CD4-positive, alpha-beta T cell (primary cell): ENCODE data around the gene HTR4. TPM values are rescaled to one million over a fixed set of nuclear protein-coding genes. Genes with fewer than 3 reads are reported as not detected.

ENCODE experiments used
- ATAC-seq: fragments of 200-7000 bp; cut with Tn5 transposase; one replicate; pipeline ENCODE4 v1.10.0; 2022; ENCODE audit warnings: mild to moderate bottlenecking; ENCODE audit not compliant: poor library complexity
- CTCF ChIA-PET: fragments of 350-600 bp; sonication (Branson Sonifier 250); formaldehyde crosslinking; loops from one replicate; lab custom pipeline; 2021; ENCODE audit warnings: antibody characterized with exemption, inconsistent platforms; lab: Charles Lee
- POLR2A ChIA-PET: fragments of 350-600 bp; sonication (Branson Sonifier 250); formaldehyde crosslinking; loops from one replicate; lab custom pipeline; 2021; ENCODE audit warnings: antibody characterized with exemption, inconsistent platforms; lab: Charles Lee
- DNase-seq, 14 experiments: peaks; one replicate each; pipeline ENCODE4 v3.0.0-alpha.2; 2013 to 2020; ENCODE audit warnings: mixed read lengths in 2 of 14
- H3K27ac ChIP-seq, 2 donors: one replicate each; pipeline versions ENCODE4 v1.5.1 to v1.7.0; 2013; ENCODE audit warnings: low read length in 2 of 2, low read depth in 1 of 2, mild to moderate bottlenecking in 1 of 2
- H3K27me3 ChIP-seq, 2 experiments: 1 replicate in 1 of 2; 2 replicates in 1 of 2; pipeline versions ENCODE4 v1.6.1 to v1.7.0; 2013; ENCODE audit warnings: low read length in 2 of 2, control low read depth in 1 of 2, mild to moderate bottlenecking in 1 of 2, moderate library complexity in 1 of 2; ENCODE audit not compliant: insufficient read depth in 2 of 2, control insufficient read depth in 1 of 2
- H3K36me3 ChIP-seq: one replicate; pipeline ENCODE4 v1.6.1; 2013; ENCODE audit warnings: low read length, control low read depth; ENCODE audit not compliant: insufficient read depth
- H3K4me1 ChIP-seq: one replicate; pipeline ENCODE4 v1.6.1; 2013; ENCODE audit warnings: low read length, control low read depth; ENCODE audit not compliant: insufficient read depth
- H3K4me3 ChIP-seq: one replicate; pipeline ENCODE4 v1.5.1; 2013; ENCODE audit warnings: mild to moderate bottlenecking, low read length, moderate library complexity
- H3K9me3 ChIP-seq, 2 experiments: 1 replicate in 1 of 2; 2 replicates in 1 of 2; pipeline versions ENCODE4 v1.6.1 to v1.7.0; 2013; ENCODE audit warnings: low read length in 2 of 2, mild to moderate bottlenecking in 2 of 2, control low read depth in 1 of 2, moderate library complexity in 1 of 2; ENCODE audit not compliant: control insufficient read depth in 1 of 2, insufficient read depth in 1 of 2
- H3K27ac Mint-ChIP-seq: one replicate; pipeline ENCODE4 v1.8.0; 2020; ENCODE audit warnings: mixed read lengths
- H3K27me3 Mint-ChIP-seq: one replicate; pipeline ENCODE4 v1.8.0; 2021; ENCODE audit warnings: mixed read lengths
- H3K36me3 Mint-ChIP-seq: one replicate; pipeline ENCODE4 v1.8.0; 2021; ENCODE audit warnings: low read depth, mixed read lengths
- H3K4me1 Mint-ChIP-seq: one replicate; pipeline ENCODE4 v1.8.0; 2021; ENCODE audit warnings: low read depth, mixed read lengths
- H3K4me3 Mint-ChIP-seq: one replicate; pipeline ENCODE4 v1.8.0; 2020; ENCODE audit warnings: mild to moderate bottlenecking, mixed read lengths
- H3K9me3 Mint-ChIP-seq: one replicate; pipeline ENCODE4 v1.8.0; 2020; ENCODE audit warnings: mixed read lengths
- intact Hi-C, 2 experiments: fragments of 100-400 bp; cut with DNase I in 1 of 2; cut with micrococcal nuclease in 1 of 2; formaldehyde crosslinking; loops; one replicate each; pipeline versions ENCODE4 v1.15.1 to v1.9.0; 2023 to 2025; cut with DNase I, micrococcal nuclease
- total RNA-seq, 174 experiments: library from RNA in 2 of 174; stranded (reverse) in 2 of 174; gene quantifications; one replicate each; pipeline ENCODE4 v1.2.3 and lab custom pipeline; 2021 to 2026
- TF ChIP-seq, protein P1 (sequence below): fragments of 200-600 bp; IDR thresholded peaks from one replicate; pipeline ENCODE4 v1.8.0; 2022; ENCODE audit warnings: antibody characterized with exemption, mild to moderate bottlenecking

HTR4 gene
- total RNA-seq, 2 experiments from 2014 or later, result not detected

GRCh38 chr5:148645527-148645926, 8.8 kb downstream of the HTR4 start:
- H3K36me3 Mint-ChIP-seq, result no peaks in the 10 kb centered on the region
- TF ChIP-seq, protein P1, sequence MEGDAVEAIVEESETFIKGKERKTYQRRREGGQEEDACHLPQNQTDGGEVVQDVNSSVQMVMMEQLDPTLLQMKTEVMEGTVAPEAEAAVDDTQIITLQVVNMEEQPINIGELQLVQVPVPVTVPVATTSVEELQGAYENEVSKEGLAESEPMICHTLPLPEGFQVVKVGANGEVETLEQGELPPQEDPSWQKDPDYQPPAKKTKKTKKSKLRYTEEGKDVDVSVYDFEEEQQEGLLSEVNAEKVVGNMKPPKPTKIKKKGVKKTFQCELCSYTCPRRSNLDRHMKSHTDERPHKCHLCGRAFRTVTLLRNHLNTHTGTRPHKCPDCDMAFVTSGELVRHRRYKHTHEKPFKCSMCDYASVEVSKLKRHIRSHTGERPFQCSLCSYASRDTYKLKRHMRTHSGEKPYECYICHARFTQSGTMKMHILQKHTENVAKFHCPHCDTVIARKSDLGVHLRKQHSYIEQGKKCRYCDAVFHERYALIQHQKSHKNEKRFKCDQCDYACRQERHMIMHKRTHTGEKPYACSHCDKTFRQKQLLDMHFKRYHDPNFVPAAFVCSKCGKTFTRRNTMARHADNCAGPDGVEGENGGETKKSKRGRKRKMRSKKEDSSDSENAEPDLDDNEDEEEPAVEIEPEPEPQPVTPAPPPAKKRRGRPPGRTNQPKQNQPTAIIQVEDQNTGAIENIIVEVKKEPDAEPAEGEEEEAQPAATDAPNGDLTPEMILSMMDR, result no peak
- ATAC-seq, result no peak
- Histone ChIP-seq H3K4me1 (no peaks in the 10 kb centered on the region), H3K9me3 (no peaks in the 10 kb centered on the region), H3K27me3 (no peaks in the 10 kb centered on the region), H3K27ac (no peak overlapping the region), H3K36me3 (no peaks in the 10 kb centered on the region), H3K4me3 (no peak overlapping the region)
- intact Hi-C loops, result no loop called here
- no peak overlapping the region for H3K27ac Mint-ChIP-seq
- no peak overlapping the region for H3K4me3 Mint-ChIP-seq
- no peaks in the 10 kb centered on the region for H3K9me3 Mint-ChIP-seq
- POLR2A ChIA-PET, result no interaction called here
- DNase-seq, result no peak
- CTCF ChIA-PET, result no interaction called here
- H3K27me3 Mint-ChIP-seq, result peaks cover 24% of the 10 kb centered on the region
- no peaks in the 10 kb centered on the region for H3K4me1 Mint-ChIP-seq

DNA sequence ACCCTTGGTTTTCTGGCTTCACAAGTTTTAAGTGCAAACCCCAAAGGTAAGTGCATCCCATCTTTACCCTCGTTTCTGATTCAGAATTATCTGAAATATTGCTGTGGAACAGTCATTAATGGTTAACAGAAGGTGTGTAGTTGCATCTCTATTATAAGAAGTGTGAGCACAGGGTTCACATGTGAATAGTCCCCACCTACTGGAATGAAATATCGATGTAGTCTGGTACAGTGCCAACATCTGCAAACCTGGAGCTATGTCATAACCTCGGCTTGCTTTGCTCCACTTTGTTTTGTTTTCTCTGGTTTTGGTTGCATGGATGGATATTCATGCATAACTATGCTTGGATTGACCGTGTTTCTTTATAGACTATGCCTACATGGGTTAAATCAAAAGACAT, 12.6 kb downstream of the HTR4 start:
- Histone ChIP-seq H3K27ac (no peak overlapping the region), H3K4me3 (no peak overlapping the region), H3K4me1 (no peaks in the 10 kb centered on the region), H3K36me3 (no peaks in the 10 kb centered on the region), H3K9me3 (no peaks in the 10 kb centered on the region), H3K27me3 (no peaks in the 10 kb centered on the region)
- no peak for DNase-seq
- H3K27ac Mint-ChIP-seq, result no peak overlapping the region
- H3K4me3 Mint-ChIP-seq, result no peak overlapping the region
- intact Hi-C loops, result no loop called here
- ChIA-PET CTCF (no interaction called here), POLR2A (no interaction called here)
- TF ChIP-seq, protein P1, result no peak
- H3K4me1 Mint-ChIP-seq, result no peaks in the 10 kb centered on the region
- no peaks in the 10 kb centered on the region for H3K9me3 Mint-ChIP-seq
- H3K36me3 Mint-ChIP-seq, result no peaks in the 10 kb centered on the region
- H3K27me3 Mint-ChIP-seq, result peaks cover 25% of the 10 kb centered on the region
- no peak for ATAC-seq

GRCh38 chr5:148640471-148640870, 13.9 kb downstream of the HTR4 start:
- Mint-ChIP-seq H3K27ac (no peak overlapping the region), H3K4me1 (no peaks in the 10 kb centered on the region), H3K9me3 (no peaks in the 10 kb centered on the region), H3K36me3 (no peaks in the 10 kb centered on the region), H3K4me3 (no peak overlapping the region), H3K27me3 (peaks cover 24% of the 10 kb centered on the region)
- ATAC-seq (no peak), DNase-seq (no peak)
- H3K4me1 ChIP-seq, result no peaks in the 10 kb centered on the region
- H3K27ac ChIP-seq, result no peak overlapping the region
- ChIA-PET POLR2A (no interaction called here), CTCF (no interaction called here)
- no peaks in the 10 kb centered on the region for H3K9me3 ChIP-seq
- no peaks in the 10 kb centered on the region for H3K27me3 ChIP-seq
- H3K4me3 ChIP-seq, result no peak overlapping the region
- intact Hi-C loops, result no loop called here
- TF ChIP-seq, protein P1, result no peak
- no peaks in the 10 kb centered on the region for H3K36me3 ChIP-seq
